ENCODE data around the gene SUMO1.
"Not testable (repeated sequence)": the region's sequence is repeated elsewhere in the genome, so short reads cannot be mapped to it uniquely, and the experiment has no call there.

The SUMO1 gene

DNA sequence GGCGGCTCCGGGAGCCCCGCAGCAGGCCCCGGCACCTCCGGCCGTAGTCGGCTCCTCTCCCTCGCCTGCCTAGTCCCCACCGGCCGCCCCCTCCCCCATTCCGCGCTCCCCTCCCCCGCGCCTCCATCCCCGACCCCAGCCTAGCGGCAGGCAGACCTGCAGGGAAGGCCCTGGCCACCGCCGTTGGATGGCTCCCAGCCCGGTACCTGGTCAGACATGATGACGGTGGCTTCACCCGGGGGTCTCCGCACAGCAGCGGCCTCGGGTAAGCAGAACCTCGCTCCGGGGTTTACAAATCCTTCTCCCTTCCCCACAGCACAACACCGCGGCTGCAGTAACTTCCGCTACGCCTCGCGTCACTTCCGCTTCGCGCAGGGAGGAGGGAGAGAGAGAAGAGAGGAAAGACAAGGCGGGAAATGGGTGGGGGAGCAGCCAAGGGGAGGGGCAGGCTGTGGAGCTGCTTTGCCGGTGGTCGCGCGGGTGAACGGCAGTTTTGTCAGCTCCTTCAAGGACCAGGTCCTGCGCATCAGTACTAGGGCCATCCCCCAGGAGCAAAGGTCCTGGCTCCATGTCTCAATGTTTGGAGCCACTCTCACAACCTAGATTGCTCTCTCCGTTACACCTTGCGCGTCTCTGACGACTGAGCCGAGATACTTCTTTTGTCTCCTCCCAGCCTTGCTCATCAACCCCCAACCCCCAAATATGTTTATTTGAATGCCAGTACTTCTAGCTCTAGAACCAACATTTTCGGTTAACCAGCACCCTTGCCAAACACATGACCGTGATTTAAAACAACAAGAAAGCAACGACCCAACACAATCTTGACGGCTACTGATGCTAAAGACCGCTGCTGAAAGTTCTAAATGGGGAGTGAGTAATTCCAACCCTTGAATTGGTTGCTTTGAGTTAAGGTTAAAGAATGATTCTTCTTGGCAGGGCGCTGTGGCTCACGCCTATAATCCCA lies at the start of gene SUMO1:
SUMO1 (minus strand) TSS at position 364 of the 964 bp plus-strand sequence; CDS start at position 218, 146 bp downstream.
- peak; percentile 97 for DNase-seq (ENCODE audit: low spot score)

DNA sequence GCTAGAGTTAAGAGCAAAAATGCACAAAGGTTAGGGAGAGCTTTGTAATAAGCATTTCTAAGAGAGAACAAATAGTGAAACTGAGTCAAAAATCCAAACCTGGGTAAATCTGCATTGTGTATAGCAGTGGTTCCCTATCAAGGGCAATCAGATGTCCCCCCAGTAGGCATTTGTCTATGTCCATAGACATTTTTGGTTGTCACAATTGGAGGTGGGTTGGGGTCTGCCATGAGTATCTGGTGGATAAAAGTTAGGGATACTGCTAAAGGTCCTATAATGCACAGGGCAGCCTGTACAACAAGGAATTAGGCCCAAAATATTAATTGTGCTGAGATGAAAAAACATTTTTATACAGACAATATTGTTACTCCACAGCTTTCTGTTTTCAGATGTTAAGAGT lies 48.2 kb upstream of the SUMO1 start:
- DNase-seq (ENCODE audit: low spot score): no peak

DNA sequence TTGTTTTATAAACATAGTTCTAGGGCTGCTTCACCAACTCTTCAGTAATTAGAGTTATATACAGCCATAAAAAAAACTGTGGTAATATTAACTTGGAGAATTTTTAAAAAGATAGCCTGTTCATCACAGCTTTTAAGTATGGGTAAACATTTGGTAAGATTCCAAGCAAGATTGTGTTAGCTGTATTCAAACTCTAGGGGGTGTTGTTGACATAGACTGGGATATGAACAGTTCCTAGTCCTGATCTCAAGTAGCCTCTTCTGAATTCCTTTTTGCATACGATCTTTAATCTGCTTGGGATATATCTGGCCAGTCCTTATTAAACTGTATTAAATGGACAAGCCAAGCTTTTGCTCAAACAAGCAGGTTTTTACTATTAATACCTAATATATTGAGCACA lies 40.5 kb upstream of the SUMO1 start:
- DNase-seq (ENCODE audit: low spot score): peak; percentile 52

DNA sequence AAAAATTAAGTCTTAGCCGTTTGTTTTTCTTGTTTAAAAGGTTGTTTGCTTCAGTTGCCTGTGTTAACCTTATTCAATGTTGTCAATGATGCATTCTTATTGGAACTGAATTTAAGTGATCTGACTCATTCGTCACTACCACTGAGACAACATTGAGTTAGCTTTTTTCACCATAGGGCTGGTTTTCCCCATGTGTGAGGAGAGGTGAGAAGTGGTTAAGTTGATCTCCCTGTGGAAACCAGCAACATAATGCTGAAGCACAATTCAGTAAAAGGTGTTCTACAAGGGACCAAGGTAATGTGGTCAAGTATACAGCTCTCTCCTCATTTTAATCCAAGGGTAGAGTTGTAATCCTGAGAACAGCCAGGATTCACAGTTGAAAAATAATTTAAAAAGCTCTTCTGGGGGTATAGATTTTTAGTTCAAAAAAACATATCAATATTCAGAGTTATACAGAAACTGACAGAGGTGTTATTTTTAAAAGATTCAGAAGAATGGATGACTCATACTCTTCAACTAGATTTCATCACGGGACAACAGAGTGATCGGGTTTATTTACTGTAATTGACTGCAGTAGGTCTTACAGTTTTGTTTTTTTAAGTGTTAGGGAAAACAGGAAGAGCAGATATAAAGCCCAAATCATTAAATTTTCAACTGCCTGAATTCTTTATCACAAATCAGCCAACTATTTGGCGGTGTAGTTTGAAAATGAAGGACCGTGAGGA lies 39.8 kb upstream of the SUMO1 start:
- no peak for DNase-seq (ENCODE audit: low spot score)

DNA sequence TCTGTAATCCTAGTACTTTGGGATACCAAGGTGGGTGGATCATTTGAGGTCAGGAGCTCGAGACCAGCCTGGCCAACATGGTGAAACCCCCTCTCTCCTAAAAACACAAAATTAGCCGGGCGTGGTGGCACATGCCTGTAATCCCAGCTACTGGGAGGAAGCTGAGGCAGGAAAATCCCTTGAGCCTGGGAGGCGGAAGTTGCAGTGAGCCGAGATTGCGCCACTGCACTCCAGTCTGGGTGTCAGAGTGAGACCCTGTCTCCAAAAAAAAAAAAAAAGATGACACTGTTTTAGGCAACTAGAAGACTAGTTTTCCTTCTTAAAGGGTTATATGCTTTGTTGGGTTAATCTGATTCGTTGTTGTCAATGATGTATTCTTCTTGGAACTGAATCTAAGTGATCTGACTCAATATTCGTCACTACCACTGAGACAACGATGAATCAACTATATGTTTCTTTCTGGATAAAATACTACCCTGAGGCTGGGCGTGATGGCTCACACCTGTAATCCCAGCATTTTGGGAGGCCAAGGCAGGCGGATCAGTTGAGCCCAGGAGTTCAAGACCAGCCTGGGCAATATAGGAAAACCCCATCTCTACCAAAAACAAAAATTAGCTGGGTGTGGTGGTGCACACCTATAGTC lies 37.8 kb upstream of the SUMO1 start:
- DNase-seq (ENCODE audit: low spot score): not testable (repeated sequence)

DNA sequence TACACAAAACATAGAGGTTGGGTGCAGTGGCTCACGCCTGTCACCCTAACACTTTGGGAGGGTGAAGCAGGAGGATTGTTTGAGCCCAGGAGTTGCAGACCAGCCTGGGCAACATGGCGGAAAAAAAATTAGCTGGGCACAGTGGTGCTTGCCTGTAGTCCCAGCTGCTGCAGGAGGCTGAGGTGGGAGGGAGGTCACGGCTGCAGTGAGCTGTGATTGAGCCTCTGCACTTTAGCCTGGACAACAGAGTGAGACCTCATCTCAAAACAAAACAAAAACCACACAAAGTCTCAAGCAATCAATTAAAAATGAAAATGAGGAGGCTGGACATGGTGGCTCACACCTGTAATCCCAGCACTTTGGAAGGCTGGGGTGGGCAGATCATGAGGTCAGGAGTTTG lies 32.1 kb upstream of the SUMO1 start:
- DNase-seq (ENCODE audit: low spot score): peak; percentile 44

DNA sequence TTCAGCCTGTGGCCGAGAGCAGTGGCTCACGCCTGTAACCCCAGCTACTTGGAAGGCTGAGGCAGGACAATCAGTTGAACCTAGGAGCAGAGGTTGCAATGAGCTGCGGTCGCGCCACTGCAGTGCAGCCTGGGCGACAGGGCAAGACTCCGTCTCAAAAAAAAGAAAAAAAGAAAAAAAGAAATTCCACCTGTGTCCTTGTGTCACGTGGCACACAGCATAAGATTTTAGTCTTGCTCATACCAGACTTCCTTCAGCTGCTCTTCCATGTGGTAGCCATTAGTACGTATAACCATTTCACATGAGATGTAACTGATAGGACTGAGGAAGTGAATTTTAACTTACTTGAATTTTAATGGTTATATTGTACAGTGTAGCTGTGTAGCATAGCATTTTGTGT lies 31.2 kb upstream of the SUMO1 start:
- DNase-seq (ENCODE audit: low spot score): peak; percentile 65

DNA sequence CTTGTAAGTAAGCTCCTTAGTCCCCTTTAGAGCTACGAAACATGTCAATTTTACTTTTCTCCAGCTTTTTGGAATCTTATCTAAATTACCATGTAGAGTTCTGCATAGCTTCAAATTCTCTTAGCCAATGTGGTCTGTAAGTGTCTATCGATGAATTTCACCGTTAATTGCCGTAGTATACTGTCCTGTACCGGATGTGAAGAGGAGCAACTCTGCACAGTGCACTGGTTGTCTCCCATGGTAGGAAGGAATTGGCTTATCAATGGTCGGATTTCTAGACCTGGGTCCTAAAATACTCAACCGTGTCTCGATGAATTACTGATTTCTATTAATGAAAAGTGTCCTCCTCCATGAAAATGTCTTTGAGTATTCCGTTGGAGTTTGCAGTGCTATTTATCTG lies 29.1 kb upstream of the SUMO1 start:
- DNase-seq (ENCODE audit: low spot score): peak; percentile 65

DNA sequence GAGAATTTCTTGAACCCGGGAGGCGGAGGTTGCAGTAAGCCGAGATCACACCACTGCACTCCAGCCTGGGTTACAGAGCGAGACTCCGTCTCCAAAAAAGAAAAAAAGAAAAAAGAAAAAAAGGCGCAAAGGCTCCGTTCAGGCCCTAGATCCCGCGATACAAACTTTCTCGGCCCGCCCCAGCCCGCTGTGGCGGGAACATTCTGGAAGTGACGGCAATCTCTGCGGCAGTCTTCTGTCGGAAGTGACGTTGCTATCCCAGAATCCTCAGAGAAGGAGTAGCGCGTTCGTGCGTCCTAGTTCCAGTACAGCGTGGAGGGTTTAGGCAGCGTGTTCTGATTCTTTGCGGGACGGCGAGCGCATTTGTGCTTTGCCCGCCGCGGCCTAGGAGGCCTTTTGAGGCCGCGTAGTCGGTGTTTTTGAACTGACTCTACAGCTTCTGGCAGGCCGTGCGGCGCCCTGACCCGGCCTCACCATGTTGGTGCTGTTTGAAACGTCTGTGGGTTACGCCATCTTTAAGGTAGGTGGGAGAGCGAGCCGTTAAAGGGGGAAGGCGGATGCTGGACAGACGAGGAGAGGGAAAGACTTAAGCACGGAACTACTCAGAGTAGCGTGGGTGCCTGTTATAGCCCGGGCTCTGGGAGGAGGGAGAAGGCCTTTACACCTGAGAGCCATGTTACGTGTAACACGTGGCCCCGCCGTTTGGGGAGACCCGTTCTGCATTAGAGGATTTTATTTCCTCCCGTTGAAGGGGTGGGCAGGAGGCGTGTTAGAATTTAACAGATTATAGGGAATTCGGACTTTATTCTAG lies 27.3 kb upstream of the SUMO1 start, which contains the start of gene NOP58:
NOP58 (plus strand) TSS at position 297 of the 811 bp plus-strand sequence; CDS start at position 476, 179 bp downstream.
- DNase-seq (ENCODE audit: low spot score): peak; percentile 99

DNA sequence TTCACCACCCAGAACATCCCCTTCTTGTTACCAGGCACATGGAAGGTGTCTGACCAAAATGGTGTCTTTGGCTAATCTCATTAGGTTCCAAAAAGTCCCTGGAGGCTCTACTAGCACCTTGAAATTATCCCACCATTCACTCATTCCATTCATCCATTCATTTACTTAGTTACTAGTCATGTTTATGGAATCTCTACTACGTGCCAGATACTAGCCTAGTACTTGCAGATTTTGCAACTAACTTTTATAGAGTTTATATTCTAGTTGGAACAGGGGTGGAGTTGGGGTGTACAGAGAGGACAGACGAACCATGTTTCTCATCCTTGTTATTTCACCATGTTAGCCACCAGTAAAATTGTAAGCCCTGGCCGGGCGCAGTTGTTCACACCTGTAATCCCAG lies 23.1 kb upstream of the SUMO1 start:
- DNase-seq (ENCODE audit: low spot score): no peak

DNA sequence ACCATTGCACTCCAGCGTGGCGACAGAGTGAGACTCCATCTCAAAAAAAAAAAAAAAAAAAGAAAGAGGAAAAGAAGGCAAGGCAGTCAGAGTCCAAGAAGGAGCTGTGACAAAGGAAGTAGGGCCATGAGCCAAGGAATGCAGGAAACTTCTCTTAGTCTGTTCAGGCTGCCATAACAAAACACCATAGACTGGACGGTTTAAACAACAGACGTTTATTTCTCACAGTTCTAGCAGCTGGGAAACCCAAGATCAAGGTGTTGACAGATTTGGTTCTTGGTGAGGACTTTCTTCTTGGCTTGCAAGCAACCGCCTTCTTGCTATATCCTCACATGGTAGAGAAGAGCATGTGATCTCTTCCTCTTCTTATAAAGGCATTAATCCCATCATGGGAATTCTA lies 13.1 kb upstream of the SUMO1 start:
- DNase-seq (ENCODE audit: low spot score): no peak

DNA sequence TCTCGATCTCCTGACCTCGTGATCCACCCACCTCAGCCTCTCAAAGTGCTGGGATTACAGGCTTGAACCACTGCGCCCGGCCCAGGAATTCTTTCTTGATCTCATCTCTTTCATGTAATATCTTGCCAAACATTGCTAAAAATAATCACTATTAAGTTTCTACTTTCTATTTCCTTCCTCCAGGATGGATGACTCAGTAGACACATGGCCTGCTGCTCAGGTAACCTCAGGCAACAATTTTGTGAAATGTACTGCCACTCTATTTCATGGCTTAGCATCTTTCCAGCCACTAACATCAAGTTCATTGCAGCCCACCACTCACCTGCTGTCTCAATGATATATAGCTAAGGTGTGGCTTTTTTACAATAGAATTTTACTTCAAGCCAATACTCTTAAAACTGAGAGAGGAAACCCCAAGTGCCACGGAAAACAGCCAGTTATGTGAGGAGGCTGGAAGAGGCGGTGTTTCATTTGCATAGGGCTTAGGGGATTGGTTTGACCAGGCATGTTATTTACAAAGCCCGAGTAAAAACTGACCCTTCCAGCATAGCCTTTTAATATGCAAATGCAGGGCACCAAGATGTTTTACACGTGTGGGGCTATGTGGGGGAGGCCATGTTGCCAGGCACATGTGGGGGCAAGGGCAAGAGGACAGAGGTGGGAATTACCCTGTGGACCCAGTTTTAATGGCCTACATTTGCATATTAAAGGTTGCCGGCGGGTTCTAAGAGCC lies 11.3 kb upstream of the SUMO1 start:
- DNase-seq (ENCODE audit: low spot score): no peak

DNA sequence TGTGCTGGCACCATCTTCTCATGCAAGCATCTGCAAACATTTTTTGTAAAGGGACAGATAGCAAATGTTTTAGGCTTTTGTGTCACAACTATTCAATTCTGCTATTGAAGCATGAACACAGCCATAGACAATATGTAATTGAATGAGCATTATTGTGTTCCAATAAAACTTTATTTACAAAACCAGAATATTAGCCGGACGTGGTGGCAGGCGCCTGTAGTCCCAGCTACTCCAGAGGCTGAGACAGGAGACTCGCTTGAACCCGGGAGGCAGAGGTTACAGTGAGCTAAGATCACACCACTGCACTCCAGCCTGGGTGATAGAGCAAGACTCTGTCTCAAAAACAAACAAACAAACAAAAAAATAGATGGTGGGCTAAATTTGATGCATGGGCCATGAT lies 9.3 kb upstream of the SUMO1 start:
- DNase-seq (ENCODE audit: low spot score): not testable (repeated sequence)

DNA sequence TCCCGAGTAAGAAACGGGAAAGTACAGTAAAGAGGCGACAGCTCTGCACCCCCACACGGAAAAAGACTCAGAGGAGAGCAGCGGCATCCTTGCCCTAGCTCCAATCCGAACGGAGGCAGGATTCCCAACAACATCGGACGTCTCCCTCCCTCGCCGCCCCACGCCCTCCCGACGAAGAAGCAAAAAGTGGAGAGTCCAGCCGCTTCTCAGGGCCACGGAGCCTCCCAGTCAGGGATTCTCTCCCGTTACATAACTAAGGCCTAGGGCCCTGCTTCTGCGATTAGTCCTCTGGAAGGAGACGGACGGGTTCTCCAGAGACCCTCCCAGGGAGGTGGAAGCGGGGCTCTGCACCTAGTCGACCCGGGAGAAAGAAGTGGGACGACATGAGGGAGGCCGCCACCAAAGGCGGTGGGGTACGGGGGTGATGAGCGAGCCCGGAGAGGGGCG lies 587 bp downstream of the SUMO1 start:
- peak; percentile 49 for DNase-seq (ENCODE audit: low spot score)

DNA sequence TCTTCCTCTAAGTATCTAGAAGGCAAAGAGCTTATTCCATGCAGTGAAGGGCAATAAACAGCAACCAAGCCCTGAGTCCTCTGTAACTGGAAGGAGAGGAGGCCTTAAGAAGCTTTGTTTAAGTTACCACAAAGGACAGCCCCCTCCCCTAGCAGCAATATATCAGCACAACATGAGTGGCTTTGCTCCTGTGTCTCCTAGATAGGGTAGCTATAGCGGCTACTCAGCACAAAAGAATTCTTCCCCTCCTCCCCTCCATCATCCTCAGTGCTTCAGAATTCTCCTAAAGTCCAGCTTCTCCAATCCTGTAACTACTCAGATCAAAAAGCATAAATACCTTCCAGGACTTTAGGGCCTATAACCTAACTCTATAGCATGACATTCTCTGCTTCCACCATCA lies 16.5 kb downstream of the SUMO1 start:
- DNase-seq (ENCODE audit: low spot score): no peak

DNA sequence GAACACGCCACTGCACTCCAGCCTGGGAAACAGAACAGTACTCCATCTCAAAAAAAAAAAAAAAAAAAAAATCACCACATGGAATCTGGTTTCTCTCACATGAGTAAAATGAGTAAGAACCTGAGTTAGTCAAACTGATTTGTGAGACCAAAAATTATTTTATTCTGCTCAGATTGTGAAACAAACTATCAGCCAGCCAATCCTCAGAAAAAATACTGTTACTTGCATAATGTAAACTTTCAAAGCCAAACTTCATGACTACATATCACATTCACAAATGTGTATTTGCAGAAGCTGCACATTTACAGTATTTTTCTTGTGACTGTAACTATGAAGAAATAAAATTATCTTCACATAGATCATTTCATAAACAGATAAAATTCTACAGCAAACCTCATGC lies 23.2 kb downstream of the SUMO1 start:
- DNase-seq (ENCODE audit: low spot score): no peak

DNA sequence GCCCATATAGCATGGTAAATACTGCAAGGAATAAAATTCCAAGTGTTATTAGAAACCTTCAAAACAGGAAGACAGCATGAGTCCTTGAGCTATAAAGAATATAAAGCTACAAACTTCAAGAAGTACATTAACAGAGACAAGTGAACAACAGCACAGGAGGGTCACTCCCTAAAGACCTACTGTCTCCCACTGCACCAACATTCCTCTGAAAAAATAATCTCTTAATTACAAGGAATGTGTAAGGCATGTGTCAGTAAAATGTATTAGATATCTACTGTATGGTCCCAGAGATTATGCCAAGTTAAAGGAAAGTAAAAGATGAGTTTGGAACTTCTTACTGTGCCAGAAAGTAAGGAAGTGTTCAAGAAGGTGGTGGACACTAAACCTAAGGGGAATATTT lies 29.9 kb downstream of the SUMO1 start:
- DNase-seq (ENCODE audit: low spot score): no peak

DNA sequence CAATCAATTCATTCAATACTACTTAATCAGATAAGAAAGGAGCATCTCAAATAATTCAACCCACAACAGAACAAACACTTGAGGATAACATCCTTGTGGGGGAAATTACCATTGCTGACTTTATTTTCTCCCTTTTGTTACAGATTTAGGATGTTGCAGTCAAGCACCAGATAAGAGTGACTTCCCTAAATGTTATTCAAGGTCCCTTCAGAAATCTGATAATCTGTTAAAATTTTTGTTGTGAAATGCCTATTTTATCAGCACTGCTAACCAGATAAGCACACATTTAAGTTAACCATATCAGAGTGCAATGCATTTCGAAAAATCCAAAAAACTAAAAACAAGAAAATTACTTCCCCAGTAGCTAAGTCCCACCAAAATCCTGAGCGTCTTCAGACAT lies 33.5 kb downstream of the SUMO1 start:
- DNase-seq (ENCODE audit: low spot score): no peak

DNA sequence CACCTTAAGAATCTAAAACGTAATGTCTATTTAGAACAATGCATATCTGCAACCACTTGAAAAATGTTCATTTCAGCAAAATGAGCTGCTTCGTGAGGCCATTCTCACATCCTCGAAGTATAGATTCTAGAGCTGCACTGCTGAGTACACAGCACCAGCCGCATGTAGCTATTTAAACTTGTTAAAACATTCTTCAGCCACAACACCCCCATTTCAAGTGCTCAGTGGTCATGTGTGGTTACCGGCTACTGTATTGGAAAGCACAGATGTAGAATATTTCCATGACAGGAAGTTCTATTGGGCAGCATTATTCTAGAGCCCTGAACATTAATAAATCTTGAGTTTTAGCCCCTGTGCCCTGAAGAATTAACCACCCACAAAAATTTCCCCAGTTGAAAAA lies 35.0 kb downstream of the SUMO1 start:
- DNase-seq (ENCODE audit: low spot score): no peak

DNA sequence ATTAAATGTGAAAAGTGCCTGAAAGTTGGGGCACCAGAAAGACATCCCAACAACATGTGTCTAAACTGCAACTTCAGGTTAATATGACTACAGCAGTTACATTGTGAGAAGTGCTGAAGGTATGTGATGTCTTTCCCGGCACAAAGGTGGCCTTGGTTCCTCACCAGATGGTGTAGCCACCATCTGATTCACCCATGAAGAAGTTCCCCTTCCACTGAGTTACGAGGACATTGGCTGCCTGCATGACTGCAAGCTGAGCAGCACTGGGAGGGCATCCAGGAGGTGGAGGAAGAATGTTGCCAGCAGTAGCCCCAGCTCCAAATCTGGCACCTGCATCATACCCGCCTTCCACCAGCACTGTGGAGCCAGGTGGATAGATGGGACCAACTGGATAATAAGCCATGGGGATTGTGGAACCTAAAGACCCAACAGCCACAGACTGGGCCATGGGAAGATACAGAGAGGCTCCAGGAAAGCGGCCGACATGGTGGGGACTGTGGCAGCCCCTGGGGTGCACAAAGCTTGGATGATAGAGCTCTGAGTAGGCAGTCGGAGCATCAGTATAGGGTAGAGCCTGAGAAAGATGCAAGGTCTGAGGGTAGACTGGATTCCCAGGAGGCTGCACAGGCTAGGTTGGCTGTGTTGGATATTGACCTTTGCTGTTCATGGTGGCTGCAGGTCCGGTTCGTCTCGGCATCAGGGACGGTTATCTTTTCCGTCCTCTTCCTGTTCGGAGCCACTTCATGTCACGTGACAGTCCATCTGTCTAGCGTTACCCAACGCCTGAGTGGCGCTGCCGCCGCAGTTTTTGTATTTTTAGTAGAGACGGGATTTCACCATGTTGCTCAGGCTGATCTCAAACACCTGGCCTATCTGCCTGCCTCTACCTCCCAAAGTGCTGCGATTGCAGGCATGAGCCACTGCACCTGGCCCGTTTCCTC lies 36.9 kb downstream of the SUMO1 start:
- DNase-seq (ENCODE audit: low spot score): no peak

Data from NAMALWA (cell line).